NCI-H2081 (cell line): Measurements from ENCODE around the gene SDF4.

ENCODE experiments used
- DNase-seq, 2 experiments: peaks; one replicate each; lab custom pipeline; 2025; lab: John Stamatoyannopoulos, UW

Gene SDF4

GRCh38 chr1:1228187-1228586, 3.6 kb downstream of the SDF4 start:
- no peak for DNase-seq

GRCh38 chr1:1227386-1227785, 4.4 kb downstream of the SDF4 start:
- no peak for DNase-seq

- DNase-seq: no peak
Observed at GRCh38 chr1:1226566-1227362, 5.0 kb downstream of the SDF4 start.

- no peak for DNase-seq
Observed at GRCh38 chr1:1225913-1226312, 5.9 kb downstream of the SDF4 start.

GRCh38 chr1:1225238-1225845, 6.5 kb downstream of the SDF4 start:
- no peak for DNase-seq

GRCh38 chr1:1223891-1224290, 7.9 kb downstream of the SDF4 start:
- DNase-seq: no peak

- no peak for DNase-seq
Observed at GRCh38 chr1:1223321-1223720, 8.5 kb downstream of the SDF4 start.

GRCh38 chr1:1222575-1223225, 9.1 kb downstream of the SDF4 start:
- no peak for DNase-seq

- no peak for DNase-seq
Observed at GRCh38 chr1:1221887-1222574, 9.8 kb downstream of the SDF4 start.

GRCh38 chr1:1220197-1220596, 11.6 kb downstream of the SDF4 start:
- DNase-seq: no peak

GRCh38 chr1:1219341-1219740, 12.5 kb downstream of the SDF4 start:
- no peak for DNase-seq

GRCh38 chr1:1218524-1219200, 13.1 kb downstream of the SDF4 start:
- no peak for DNase-seq

GRCh38 chr1:1217621-1218523, 13.9 kb downstream of the SDF4 start:
- DNase-seq: no peak

GRCh38 chr1:1216770-1217620, 14.8 kb downstream of the SDF4 start:
- no peak for DNase-seq

GRCh38 chr1:1215881-1216605, 15.8 kb downstream of the SDF4 start:
- DNase-seq: no peak

- DNase-seq: no peak
Observed at GRCh38 chr1:1215080-1215676, 16.6 kb downstream of the SDF4 start.

GRCh38 chr1:1213345-1214265, 18.2 kb downstream of the SDF4 start, which contains the start of gene TNFRSF4:
Gene TNFRSF4 (minus strand): TSS chr1:1214153. CDS start chr1:1214127, 26 bp downstream.
- DNase-seq: no peak
